ENCODE data around the gene TTLL3.
A peak's percentile ranks its signal among the peaks of the same experiment; 100 is the strongest.

Gene TTLL3

DNA sequence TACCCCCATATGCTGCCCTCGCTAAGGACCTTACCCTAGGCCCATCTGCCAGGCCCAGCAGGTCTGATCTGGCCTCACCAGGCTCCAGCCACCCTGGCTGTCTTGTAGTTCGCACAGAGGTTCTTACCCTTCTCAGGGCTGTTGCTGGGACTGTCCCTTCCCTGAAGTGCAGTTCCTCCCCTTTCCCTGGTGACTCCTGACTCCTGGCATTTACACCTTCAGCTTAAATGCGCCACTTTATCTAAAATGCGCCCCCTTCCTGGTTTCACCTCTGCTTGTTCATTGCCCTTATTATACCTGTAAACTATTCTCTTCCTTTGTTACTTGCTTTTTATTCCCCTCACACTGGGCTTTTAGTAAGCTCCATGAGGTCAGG is 835 bp upstream of the TTLL3 start:
- peak overlapping the region; percentile 47 for H3K4me3 ChIP-seq (ENCODE audit: low read depth, low read length)
- in situ Hi-C loops (cut with HindIII; ENCODE audit: low sequenced_read_pairs): no loop called here
- no peak for DNase-seq (ENCODE audit: low read depth)

DNA sequence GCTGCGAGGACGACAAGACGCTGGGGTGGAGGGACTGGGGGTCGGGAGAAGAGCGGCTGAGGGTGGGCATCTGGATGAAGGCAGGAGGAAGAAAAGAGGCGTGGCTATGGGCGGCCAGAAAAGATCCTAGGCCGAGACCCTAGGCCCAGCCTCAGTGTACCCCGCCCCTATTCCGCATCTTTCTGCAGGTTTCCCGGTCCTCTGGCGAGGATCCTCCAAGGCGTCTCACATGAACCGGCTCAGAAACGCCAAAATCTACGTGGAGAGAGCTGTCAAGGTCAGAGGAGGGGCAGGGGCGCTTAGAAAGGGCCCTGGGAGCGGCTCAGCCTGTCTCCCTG is 340 bp downstream of the TTLL3 start:
- TF ChIP-seq, protein P1, sequence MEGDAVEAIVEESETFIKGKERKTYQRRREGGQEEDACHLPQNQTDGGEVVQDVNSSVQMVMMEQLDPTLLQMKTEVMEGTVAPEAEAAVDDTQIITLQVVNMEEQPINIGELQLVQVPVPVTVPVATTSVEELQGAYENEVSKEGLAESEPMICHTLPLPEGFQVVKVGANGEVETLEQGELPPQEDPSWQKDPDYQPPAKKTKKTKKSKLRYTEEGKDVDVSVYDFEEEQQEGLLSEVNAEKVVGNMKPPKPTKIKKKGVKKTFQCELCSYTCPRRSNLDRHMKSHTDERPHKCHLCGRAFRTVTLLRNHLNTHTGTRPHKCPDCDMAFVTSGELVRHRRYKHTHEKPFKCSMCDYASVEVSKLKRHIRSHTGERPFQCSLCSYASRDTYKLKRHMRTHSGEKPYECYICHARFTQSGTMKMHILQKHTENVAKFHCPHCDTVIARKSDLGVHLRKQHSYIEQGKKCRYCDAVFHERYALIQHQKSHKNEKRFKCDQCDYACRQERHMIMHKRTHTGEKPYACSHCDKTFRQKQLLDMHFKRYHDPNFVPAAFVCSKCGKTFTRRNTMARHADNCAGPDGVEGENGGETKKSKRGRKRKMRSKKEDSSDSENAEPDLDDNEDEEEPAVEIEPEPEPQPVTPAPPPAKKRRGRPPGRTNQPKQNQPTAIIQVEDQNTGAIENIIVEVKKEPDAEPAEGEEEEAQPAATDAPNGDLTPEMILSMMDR (IDR thresholded peaks at IDR 0.05; ENCODE audit: low read depth, low read length, missing control alignments): no peak
- no peak for DNase-seq (ENCODE audit: low read depth)
- in situ Hi-C loops (cut with HindIII; ENCODE audit: low sequenced_read_pairs): no loop called here
- peak overlapping the region; percentile 47 for H3K4me3 ChIP-seq (ENCODE audit: low read depth, low read length)

More for the DNA sequence above, 835 bp upstream of the TTLL3 start:
- TF ChIP-seq, protein P1 (IDR thresholded peaks at IDR 0.05; ENCODE audit: low read depth, low read length, missing control alignments): no peak

DNA sequence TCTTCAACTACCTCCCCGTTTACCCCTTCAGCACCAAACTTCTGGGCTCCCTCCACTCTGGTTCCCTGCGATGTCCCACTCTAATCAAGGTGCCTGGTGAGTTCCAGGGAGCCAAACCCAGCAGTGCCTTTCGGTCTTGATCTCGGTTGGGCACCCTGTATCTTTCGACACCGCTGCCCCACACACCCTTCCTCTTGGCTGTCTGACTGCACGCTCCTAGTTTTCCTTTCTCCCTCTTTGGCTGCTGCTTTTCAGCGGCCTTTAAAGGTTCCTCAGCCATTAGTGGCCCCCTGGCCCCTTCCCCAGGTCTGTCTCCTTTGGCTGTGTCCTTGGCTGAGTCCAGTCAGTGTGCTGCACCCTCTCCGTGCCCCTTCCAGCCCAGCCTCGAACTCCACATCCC is 784 bp downstream of the TTLL3 start:
- TF ChIP-seq, protein P1 (IDR thresholded peaks at IDR 0.05; ENCODE audit: low read depth, low read length, missing control alignments): no peak
- H3K4me3 ChIP-seq (ENCODE audit: low read depth, low read length): peak overlapping the region; percentile 47
- in situ Hi-C loops (cut with HindIII; ENCODE audit: low sequenced_read_pairs): no loop called here
- DNase-seq (ENCODE audit: low read depth): no peak

DNA sequence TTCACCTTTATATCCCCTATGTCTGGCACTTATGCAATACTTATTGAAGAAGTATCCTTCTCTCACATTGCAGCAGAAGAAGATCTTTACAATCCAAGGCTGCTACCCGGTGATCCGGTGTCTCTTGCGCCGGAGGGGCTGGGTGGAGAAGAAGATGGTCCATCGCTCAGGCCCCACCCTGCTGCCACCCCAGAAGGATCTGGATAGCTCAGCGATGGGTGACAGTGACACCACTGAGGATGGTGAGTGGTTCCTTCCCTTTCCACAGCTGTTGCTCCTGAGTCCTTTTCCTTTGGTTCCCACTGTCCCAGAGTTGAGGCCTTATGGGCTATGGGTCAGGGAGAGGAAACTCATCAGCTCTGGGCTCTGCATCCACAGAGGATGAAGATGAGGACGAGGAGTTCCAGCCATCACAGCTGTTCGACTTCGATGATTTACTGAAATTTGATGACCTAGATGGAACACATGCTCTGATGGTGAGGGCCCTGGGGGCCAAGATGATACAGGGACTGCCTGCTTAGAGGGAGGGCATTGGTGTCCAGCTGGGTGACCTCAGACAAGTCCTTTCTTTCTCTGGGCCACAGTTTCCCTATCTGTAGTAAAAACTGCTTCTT is 2.9 kb downstream of the TTLL3 start:
- in situ Hi-C loops (cut with HindIII; ENCODE audit: low sequenced_read_pairs): no loop called here
- TF ChIP-seq, protein P1 (IDR thresholded peaks at IDR 0.05; ENCODE audit: low read depth, low read length, missing control alignments): no peak
- no peak for DNase-seq (ENCODE audit: low read depth)
- H3K4me3 ChIP-seq (ENCODE audit: low read depth, low read length): no peak overlapping the region

DNA sequence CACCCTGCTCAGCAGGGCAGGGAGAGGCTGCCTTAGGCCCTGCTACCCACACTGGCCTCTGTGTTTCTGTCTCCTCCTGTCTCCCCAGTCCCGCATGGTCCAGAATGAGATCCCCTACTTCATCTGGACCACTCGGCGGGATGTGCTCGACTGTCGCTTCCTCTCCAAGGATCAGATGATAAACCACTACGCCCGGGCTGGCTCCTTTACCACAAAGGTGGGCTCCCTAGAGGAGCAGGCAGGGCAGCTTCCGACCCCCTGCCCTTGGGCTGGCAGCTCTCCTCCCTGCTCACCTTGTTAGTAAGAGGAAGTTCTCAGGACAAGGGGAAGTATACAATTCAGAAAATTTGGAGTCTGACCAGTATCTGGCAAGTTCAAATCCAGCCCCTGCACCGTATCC is 5.9 kb downstream of the TTLL3 start:
- TF ChIP-seq, protein P1 (IDR thresholded peaks at IDR 0.05; ENCODE audit: low read depth, low read length, missing control alignments): no peak
- in situ Hi-C loops (cut with HindIII; ENCODE audit: low sequenced_read_pairs): no loop called here
- DNase-seq (ENCODE audit: low read depth): no peak
- no peak overlapping the region for H3K4me3 ChIP-seq (ENCODE audit: low read depth, low read length)

DNA sequence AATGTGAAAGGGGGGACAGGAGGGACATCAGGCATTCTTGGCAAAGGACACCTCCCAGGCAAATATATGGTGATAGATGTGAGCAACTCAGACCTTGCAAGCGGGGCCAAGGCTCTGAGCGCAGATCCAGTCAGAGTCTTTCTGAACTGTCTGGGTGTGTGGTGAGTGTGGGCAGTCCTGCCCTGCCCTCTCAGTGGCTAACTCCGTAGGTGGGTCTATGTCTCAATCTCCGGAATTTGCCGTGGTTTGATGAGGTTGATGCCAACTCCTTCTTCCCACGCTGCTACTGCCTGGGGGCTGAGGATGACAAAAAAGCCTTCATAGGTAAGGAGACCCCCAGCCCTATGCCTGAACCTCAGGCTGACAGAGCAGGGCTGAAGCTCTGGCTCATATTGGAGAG is 7.4 kb downstream of the TTLL3 start:
- no peak overlapping the region for H3K4me3 ChIP-seq (ENCODE audit: low read depth, low read length)
- no peak for DNase-seq (ENCODE audit: low read depth)
- TF ChIP-seq, protein P1 (IDR thresholded peaks at IDR 0.05; ENCODE audit: low read depth, low read length, missing control alignments): no peak
- in situ Hi-C loops (cut with HindIII; ENCODE audit: low sequenced_read_pairs): no loop called here

Measured in astrocyte of the cerebellum (primary cell).